ENCODE results near the gene CBARP. TPM values are rescaled to one million over a fixed set of nuclear protein-coding genes. Genes with fewer than 3 reads are reported as not detected.

The CBARP gene
- polyA plus RNA-seq, 1 donor from 2014 or later = 18.2 TPM

- Histone ChIP-seq H3K79me2 (replicated peaks; ENCODE audit: insufficient read depth, low read length) (peaks cover 47% of the 10 kb centered on the region), H3K9ac (ENCODE audit: low read length) (peak overlapping the region; percentile 84)
Observed at GRCh38 chr19:1259206-1259875, 21.5 kb upstream of the CBARP start.

GRCh38 chr19:1258707-1259205, 21.0 kb upstream of the CBARP start:
- peaks cover 1% of the 10 kb centered on the region for H4K20me1 ChIP-seq (ENCODE audit: insufficient read depth)
- no peaks in the 10 kb centered on the region for H3F3A ChIP-seq (ENCODE audit: insufficient read depth, low read length, poor library complexity, severe bottlenecking)
- H3K9ac ChIP-seq (ENCODE audit: low read length) = no peak overlapping the region
- H3K27ac ChIP-seq (ENCODE audit: low read length) = peak overlapping the region; percentile 95
- H3K4me3 ChIP-seq (ENCODE audit: low read length) = no peak overlapping the region
- no peaks in the 10 kb centered on the region for H3K27me3 ChIP-seq (ENCODE audit: insufficient read depth, low read depth, low read length)
- H3K9me3 ChIP-seq (ENCODE audit: low read length) = no peaks in the 10 kb centered on the region
- no peak overlapping the region for H3K4me2 ChIP-seq (ENCODE audit: low read length)
- H3K36me3 ChIP-seq (ENCODE audit: insufficient read depth, low read length) = no peaks in the 10 kb centered on the region
- peaks cover 52% of the 10 kb centered on the region for H3K79me2 ChIP-seq (replicated peaks; ENCODE audit: insufficient read depth, low read length)
- TF ChIP-seq MXI1 (conservative IDR thresholded peaks at IDR 0.05; ENCODE audit: poor library complexity, severe bottlenecking) (no peak), REST (IDR thresholded peaks at IDR 0.05; ENCODE audit: borderline replicate concordance) (peak; percentile 9)
- H3K9me2 ChIP-seq (ENCODE audit: insufficient read depth, low read length) = no peaks in the 10 kb centered on the region
- no peak overlapping the region for H2AFZ ChIP-seq (ENCODE audit: low read depth, low read length)

More at GRCh38 chr19:1259206-1259875, 21.5 kb upstream of the CBARP start:
- Histone ChIP-seq H3K9me2 (ENCODE audit: insufficient read depth, low read length) (no peaks in the 10 kb centered on the region), H2AFZ (ENCODE audit: low read depth, low read length) (no peak overlapping the region), H3K4me2 (ENCODE audit: low read length) (no peak overlapping the region), H4K20me1 (ENCODE audit: insufficient read depth) (no peaks in the 10 kb centered on the region), H3K27ac (ENCODE audit: low read length) (peak overlapping the region; percentile 95), H3K9me3 (ENCODE audit: low read length) (no peaks in the 10 kb centered on the region), H3K4me3 (ENCODE audit: low read length) (no peak overlapping the region), H3F3A (ENCODE audit: insufficient read depth, low read length, poor library complexity, severe bottlenecking) (no peaks in the 10 kb centered on the region), H3K27me3 (ENCODE audit: insufficient read depth, low read depth, low read length) (no peaks in the 10 kb centered on the region), H3K36me3 (ENCODE audit: insufficient read depth, low read length) (no peaks in the 10 kb centered on the region)
- TF ChIP-seq POLR2AphosphoS5 (IDR thresholded peaks at IDR 0.05) (peak; percentile 38), MXI1 (conservative IDR thresholded peaks at IDR 0.05; ENCODE audit: poor library complexity, severe bottlenecking) (no peak)

- Histone ChIP-seq H2AFZ (ENCODE audit: low read depth, low read length) (no peak overlapping the region), H3K4me2 (ENCODE audit: low read length) (no peak overlapping the region), H3K9me3 (ENCODE audit: low read length) (no peaks in the 10 kb centered on the region), H3K27ac (ENCODE audit: low read length) (no peak overlapping the region), H3K4me3 (ENCODE audit: low read length) (no peak overlapping the region), H3K27me3 (ENCODE audit: insufficient read depth, low read depth, low read length) (no peaks in the 10 kb centered on the region), H3F3A (ENCODE audit: insufficient read depth, low read length, poor library complexity, severe bottlenecking) (no peaks in the 10 kb centered on the region), H4K20me1 (ENCODE audit: insufficient read depth) (peaks cover 4% of the 10 kb centered on the region), H3K79me2 (replicated peaks; ENCODE audit: insufficient read depth, low read length) (peaks cover 58% of the 10 kb centered on the region), H3K36me3 (ENCODE audit: insufficient read depth, low read length) (no peaks in the 10 kb centered on the region), H3K9ac (ENCODE audit: low read length) (peak overlapping the region; percentile 31), H3K9me2 (ENCODE audit: insufficient read depth, low read length) (no peaks in the 10 kb centered on the region)
- TF ChIP-seq CTCF (IDR thresholded peaks at IDR 0.05; ENCODE audit: poor library complexity, severe bottlenecking) (no peak), POLR2AphosphoS5 (IDR thresholded peaks at IDR 0.05) (peak; percentile 19)
Observed at GRCh38 chr19:1258163-1258492, 20.3 kb upstream of the CBARP start.
